8988T (cell line): ENCODE measurements around the gene ACP3.
"Not testable (repeated sequence)": the region's sequence is repeated elsewhere in the genome, so short reads cannot be mapped to it uniquely, and the experiment has no call there.

Source experiments
- DNase-seq: peaks from one replicate; pipeline ENCODE4 v3.0.0; 2011

ACP3 gene, protein sequence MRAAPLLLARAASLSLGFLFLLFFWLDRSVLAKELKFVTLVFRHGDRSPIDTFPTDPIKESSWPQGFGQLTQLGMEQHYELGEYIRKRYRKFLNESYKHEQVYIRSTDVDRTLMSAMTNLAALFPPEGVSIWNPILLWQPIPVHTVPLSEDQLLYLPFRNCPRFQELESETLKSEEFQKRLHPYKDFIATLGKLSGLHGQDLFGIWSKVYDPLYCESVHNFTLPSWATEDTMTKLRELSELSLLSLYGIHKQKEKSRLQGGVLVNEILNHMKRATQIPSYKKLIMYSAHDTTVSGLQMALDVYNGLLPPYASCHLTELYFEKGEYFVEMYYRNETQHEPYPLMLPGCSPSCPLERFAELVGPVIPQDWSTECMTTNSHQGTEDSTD

DNA sequence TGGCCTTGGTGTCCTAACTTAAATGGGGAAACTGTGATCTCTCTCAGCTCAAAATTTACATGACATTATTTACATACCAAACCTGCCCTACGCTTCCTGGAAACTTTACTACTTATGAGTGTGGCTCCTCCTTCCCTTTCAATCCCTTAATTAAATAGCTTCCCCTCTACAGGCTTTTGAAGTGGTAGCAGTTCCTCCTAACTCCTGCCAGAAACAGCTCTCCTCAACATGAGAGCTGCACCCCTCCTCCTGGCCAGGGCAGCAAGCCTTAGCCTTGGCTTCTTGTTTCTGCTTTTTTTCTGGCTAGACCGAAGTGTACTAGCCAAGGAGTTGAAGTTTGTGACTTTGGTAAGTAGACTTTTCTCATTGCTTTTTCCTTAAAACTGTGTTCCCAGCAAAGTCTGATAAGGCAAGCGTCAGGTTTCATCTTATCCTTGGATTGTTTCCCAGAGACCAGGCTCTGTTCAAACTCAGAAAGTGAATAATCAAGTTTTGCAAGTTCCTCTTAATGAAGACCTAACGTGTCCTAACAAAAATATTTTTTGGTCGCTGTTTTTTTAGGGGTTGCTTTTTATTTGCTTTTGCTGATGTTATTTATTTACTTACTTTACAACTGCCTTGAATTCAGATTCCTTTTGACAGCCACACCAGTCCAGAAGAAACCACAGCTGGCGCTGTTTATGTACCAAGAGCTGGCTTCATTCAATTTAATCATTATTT is at the start of gene ACP3:
Gene ACP3, plus strand, starts transcription at position 179 of the 720 bp plus-strand sequence. Its CDS starts 50 bp downstream, at position 229.
- no peak for DNase-seq

DNA sequence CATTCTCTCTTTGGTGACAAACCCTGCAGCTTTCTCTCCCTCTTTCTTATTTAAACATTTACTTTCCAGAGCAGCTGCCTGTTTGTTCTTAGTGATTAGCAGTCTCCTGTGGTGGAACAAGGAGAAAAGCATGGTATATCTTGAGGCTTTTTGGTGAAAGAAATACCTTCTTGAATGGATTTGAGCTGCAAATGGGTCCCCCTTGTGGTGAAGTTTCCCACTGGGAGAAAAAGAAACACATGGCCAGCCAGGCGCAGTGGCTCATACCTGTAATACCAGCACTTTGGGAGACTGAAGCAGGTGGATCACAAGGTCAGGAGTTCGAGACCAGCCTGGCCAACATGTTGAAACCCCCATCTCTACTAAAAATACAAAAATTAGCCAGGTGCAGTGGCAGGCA is 48.3 kb upstream of the ACP3 start:
- DNase-seq: no peak

DNA sequence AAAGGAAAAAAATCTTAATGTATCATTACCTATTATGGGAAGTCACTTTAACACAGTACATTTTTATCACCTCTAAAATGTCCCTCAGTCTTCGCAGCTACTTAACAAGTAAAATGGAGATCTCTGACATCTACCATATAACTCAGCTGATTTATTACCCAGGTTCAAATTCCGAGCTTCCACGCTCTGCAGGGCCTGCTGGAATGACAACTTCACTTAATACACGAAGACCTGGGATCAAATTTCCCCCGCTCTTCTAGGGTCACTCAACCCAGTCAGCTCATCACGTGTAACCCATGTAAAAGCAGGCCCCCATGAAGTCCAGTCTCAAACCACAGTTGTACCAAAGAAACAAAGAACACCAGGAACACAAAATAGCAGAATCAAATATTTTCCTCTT is 44.2 kb upstream of the ACP3 start:
- DNase-seq: no peak

DNA sequence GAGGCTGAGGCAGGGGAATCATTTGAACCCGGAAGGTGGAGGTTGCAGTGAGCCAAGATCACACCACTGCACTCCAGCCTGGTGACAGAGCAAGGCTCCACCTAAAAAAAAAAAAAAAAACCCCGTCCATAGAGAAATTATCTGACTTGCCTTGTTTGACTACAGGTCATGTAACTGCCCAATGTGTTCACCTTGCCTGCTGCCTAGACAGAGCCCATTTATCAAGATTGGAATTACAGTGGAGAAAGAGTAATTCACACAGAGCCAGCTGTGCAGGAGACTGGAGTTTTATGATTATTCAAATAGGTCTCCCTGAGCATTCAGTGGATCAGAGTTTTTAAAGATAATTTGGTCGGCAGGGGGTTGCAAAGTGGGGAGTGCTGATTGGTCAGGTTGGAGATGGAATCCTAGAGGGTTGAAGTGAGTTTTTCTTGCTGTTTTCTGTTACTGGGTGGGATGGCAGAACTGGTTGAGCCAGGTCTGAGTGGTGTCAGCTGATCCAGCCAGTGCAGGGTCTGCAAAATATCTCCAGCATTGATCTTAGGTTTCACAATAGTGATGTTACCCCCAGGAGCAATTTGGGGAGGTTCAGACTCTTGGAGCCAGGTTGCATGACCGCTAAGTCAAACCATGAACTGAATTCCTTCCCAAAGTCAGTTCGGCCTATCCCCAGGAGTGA is 40.8 kb upstream of the ACP3 start:
- no peak for DNase-seq

GRCh38 chr3:132279030-132279429 is 38.2 kb upstream of the ACP3 start:
- no peak for DNase-seq

GRCh38 chr3:132283440-132283839 is 33.8 kb upstream of the ACP3 start:
- DNase-seq: no peak

DNA sequence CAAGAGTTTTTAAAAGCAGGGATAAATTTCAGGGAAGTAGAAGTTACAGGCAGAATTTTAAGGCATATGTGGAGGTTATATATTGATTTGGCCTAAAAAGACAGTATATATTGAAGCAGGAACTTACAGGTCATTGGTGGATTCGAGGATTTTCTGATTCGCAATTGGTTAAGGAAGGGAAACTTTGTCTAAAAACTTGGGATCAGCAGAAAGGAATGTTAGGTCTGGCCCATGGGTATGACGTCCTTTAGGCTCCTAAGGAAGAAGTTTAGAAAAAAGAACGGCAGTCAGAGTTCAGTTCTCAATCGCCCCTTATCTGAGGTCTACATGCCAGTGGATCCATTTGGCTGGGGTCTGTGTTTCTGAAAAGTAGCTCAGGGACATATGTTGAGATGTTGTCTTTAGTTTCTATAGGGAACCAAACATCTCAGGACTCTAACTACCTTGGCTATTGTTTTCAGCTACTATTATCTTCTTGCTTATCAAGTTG is 33.2 kb upstream of the ACP3 start:
- DNase-seq: no peak

DNA sequence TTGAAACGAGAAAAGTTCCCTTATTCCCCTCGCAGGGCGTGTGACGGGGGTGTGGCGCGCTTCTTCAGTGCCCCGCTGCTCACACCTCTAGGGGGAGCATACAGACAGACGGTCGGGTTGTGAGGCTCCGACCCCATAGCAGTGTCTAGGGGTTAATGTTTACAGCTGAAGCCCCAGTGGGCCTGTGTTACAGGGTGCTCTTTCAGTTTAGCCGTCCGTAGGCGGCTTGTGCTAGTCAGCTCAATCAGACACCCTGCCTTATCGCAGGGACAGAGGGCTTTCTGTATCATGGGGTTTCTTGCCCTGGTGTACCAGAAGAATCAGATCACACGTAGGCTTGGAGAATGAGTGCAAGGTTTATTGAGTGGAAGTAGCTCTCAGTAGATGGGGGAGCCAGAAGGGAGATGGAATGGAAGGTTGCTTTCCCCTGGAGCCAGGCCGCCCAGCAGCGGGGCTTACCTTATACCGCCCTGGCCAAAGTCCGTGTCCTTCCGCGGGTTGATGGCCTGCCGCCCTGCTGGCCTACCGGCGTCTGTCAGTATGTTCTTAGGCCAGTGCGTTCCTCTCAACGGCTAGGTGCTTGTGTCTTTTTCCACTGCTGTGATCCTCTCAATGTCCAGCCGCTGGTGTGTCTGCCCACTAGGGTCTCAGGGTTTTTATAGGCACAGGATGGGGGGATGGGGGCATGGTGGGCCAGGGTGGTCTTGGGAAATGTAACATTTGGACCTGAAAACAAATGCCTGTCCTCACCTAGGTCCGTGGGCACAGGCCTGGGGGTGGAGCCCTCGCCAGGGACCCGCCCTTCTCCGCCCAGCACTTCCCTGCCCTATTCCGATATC is 32.2 kb upstream of the ACP3 start:
- DNase-seq: no peak

- no peak for DNase-seq
Observed at GRCh38 chr3:132285620-132285945, 31.6 kb upstream of the ACP3 start.

GRCh38 chr3:132286035-132286434 is 31.2 kb upstream of the ACP3 start:
- no peak for DNase-seq

DNA sequence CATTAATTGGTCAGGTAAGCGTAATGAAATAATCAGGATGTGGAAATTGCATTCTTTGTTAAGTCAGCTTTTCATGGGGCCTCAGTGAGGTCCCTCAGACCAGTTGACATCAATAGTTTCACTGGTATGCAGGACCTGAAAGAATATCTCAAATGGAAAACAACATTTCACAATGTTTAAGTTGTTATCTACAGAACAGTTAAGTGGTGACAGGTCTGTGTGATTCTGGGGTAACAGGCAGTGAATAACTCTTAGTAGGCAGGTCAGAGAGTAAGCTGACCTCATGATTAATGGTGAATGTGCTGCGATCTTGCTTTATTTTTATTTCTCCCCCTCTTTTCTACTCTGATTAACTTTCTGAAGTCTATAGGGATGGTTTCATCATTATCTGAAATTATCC is 28.9 kb upstream of the ACP3 start:
- no peak for DNase-seq

DNA sequence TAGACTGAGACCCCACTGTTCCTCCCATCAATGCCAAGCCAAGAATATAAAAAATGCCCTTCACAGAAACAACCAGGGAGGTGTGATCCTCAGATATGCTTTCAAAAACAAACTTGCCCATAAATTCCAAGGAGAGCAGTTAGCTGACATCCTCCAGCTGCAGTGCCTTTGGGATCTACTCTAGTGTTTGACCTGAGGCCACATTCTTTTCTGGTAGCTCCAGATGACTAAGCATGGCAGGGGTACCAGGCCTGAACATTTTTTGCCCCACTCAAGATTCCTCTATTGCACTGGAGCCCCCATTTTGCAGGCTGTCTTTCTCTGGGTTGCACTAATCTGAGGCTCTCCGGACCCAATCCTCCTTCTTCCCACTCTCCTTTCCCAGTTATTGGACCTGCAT is 27.9 kb upstream of the ACP3 start:
- no peak for DNase-seq

DNA sequence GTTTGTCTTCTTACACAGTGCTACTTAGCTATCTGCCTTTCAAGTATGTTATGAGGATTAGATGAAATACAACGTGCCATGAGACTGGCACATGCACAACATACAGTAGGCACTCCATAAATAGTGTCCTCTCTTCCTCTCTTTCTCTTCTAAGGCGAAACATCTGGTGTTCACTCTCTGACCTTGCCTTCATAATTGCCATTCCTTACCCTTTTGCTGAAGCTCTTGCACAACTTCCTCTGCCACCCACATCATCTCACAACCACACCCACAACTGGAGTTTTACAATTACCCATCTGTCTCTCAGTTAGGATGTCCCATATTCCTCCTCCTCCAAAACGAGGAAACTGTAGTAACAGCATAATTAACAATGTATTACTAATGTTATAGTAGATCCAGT is 26.4 kb upstream of the ACP3 start:
- no peak for DNase-seq

- DNase-seq: no peak
Observed at GRCh38 chr3:132292042-132292441, 25.2 kb upstream of the ACP3 start.

DNA sequence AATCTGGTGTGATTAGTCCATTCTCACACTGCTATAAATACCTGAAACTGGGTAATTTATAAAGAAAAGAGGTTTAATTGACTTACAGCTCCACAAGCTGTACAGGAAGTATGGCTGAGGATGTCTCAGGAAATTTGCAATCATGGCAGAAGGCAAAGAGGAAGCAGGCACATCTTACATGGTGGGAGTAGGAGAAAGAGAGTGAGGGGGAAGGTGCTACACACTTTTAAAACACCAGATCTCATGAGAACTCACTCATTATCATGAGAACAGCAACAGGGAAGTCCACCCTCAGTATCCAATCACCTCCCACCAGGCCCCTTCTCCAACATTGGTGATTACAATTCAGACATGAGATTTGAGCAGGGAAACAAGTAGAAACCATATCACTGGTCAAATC is 24.0 kb upstream of the ACP3 start:
- no peak for DNase-seq

DNA sequence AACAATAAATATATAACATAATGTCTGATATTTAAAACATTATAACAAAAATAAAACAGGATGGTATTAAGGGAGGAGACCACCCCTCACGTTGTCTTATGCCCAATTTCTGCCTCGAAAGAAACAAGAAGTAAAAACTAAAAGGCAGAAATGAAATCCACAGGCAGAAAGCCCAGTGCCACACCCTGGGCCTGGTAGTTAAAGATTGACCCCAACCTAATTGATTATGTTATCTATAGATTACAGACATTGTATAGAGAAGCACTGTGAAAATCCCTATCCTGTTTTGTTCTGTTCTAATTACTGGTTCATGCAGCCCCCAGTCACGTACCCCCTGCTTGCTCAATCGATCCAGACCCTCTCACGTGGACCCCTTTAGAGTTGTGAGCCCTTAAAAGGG is 22.3 kb upstream of the ACP3 start:
- DNase-seq: no peak

GRCh38 chr3:132303336-132304201 is 13.6 kb upstream of the ACP3 start:
- not testable (repeated sequence) for DNase-seq

DNA sequence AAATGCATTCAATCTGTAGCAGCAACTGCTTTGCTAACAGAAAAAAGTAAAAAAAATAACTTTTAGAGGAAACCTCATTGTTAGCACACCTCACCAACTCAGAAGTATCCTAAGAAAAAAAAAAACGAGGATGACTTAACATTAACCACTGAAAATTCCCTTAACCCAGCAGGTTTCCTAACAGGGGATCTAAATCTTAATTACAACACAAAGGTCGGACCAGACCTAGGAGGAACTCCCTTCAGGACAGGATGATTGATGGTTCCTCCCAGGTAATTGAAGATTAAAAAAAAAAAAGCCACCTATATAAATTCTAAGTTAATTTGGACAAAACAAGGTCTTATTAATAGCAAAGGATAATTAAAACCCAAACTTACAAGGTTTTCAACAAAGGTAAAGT is 12.9 kb upstream of the ACP3 start:
- not testable (repeated sequence) for DNase-seq

DNA sequence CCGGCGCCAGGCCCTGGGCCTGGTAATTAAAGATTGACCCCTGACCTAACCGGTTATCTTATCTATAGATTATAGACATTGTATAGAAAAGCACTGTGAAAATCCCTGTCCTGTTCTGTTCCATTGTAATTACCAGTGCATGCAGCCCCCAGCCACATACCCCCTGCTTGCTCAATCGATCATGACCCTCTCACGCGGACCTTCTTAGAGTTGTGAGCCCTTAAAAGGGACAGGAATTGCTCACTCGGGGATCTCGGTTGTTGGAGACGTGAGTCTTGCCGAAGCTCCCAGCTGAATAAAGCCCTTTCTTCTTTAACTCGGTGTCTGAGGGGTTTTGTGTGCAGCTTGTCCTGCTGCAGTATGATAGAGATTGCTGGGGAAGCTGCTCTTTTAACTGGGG is 7.2 kb upstream of the ACP3 start:
- not testable (repeated sequence) for DNase-seq

- no peak for DNase-seq
Observed at GRCh38 chr3:132311316-132311715, 5.9 kb upstream of the ACP3 start.

- DNase-seq: no peak
Observed at GRCh38 chr3:132311841-132312240, 5.4 kb upstream of the ACP3 start.

- DNase-seq: no peak
Observed at GRCh38 chr3:132315851-132316250, 1.4 kb upstream of the ACP3 start.
